GM13976 (cell line): ENCODE results near the gene KCNMA1.

Experiments
- DNase-seq: peaks from one replicate; pipeline ENCODE4 v3.0.0; 2012; ENCODE audit warnings: low spot score
- CTCF ChIP-seq: IDR thresholded peaks from 2 replicates; pipeline ENCODE4 v1.5.1; 2012; ENCODE audit warnings: borderline replicate concordance, mild to moderate bottlenecking; ENCODE audit not compliant: insufficient read depth; ENCODE audit errors: extremely low read depth, missing control alignments, control extremely low read depth
- in situ Hi-C: fragments of 300-500 bp; cut with MboI; formaldehyde crosslinking; loops from one replicate; pipeline ENCODE4 v1.12.0; 2022; ENCODE audit warnings: low sequenced_read_pairs, mixed read lengths, inconsistent platforms; ENCODE audit not compliant: unreplicated experiment

KCNMA1 gene

GRCh38 chr10:77500754-77501151, 136.9 kb downstream of the KCNMA1 start:
- DNase-seq: no peak
- TF ChIP-seq CTCF: no peak
- in situ Hi-C loops: no loop called here

- in situ Hi-C loops: no loop called here
- no peak for TF ChIP-seq CTCF
- DNase-seq: no peak
These were observed 138.8 kb downstream of the KCNMA1 start for GRCh38 chr10:77498829-77499228.

GRCh38 chr10:77498210-77498609, 139.4 kb downstream of the KCNMA1 start:
- no peak for DNase-seq
- in situ Hi-C loops: no loop called here
- no peak for TF ChIP-seq CTCF

DNA sequence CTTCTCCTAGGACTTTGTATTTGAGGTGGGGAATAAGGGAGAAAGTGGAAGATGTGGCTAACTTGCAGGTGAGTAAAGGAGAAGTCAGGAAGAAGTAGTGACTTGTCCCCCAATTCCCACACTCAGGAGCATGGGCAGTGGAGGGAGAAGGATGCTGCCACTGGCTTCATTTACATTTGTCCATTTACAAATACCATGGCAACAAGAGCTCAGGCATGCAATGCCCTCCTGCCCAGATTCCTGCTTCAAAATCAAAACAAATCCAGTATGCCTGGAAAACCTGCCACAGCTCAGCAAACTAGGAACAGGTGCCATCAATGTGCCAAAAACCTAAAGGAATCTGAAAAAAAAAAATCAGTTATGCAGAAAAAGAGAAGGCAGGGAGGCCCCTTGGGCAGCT, 139.9 kb downstream of the KCNMA1 start:
- no peak for DNase-seq
- in situ Hi-C loops: no loop called here
- no peak for TF ChIP-seq CTCF

DNA sequence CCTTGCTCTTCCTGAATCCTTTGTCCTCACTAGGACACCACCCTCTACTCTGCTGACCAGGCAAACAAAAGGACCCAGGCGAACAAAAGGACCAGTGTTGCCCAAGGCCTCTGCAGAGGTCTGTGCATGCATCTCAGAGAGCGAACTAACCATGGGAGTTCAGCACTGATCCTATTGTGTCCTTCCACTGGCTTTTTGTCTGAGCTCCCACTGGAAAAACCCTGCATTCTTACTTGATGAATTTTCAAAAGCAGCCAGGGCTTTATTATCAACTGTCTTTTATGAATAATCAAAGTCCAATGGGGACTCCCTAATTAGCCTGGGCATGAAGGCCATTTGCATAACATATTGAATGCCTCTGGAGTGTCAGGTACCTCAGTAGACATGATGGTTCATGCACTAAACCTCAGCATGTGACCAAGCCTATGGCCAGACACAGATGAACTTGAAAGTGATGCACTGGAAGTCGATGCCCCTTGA, 140.6 kb downstream of the KCNMA1 start:
- DNase-seq: no peak
- in situ Hi-C loops: no loop called here
- no peak for TF ChIP-seq CTCF

DNA sequence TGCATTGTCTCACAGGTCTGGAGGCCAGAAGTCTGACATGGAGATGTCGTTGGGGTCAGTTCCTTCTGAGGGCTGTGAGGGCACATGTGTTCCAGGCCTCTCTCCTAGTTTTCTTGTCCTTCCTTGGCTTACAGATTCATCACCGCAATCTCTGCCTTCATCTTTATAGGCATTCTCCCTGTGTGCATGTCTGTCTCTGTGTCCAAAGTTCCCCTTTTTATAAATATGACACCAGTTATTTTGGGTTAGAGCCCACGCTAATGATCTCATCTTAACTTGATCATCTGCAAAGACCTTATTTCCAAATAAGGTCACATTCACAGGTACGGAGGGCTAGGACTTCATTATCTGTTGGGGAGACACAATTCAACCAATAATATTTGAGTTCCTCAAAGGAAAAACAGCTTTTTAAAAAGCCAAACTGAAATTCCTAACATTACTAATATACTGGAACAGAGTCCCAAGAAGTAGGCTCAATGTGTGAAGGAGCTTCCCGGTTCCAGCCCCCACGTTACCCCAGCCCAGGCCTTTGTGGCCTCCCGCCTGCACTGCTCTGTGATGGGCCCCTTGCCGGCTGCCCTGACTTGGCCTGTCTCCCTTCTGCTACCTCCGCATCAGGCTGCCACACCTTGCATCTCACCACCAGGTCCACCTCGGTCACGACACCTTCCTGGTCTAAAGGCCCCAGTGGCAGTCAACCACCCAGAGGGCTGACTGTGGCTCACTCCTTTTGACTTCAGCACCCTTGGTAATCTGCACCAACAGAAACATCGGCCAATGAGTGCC, 142.7 kb downstream of the KCNMA1 start:
- in situ Hi-C loops: no loop called here
- no peak for TF ChIP-seq CTCF
- DNase-seq: no peak

- in situ Hi-C loops: no loop called here
- DNase-seq: no peak
- TF ChIP-seq CTCF: no peak
These were observed 143.3 kb downstream of the KCNMA1 start for GRCh38 chr10:77494327-77494726.
